ENCODE data around the gene DYNLL1.

Gene DYNLL1

DNA sequence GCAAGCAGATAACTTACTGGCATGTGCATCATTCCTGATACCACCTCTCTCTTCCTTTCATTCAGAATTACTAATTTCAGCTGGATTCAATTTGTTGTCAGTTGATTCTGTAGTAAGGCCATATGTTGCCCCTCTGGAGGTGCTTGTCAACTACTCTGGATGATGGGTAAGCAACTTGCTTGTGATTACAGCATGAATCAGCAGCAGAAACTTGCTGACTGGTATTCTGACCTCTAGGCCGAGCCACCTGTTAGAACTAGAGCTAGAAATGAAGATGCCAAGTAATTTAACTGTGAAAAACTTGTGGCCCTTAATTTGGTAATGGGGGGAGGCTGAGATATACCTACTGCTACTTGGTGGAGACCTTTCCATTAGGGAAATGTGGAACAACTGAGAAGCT, 43.4 kb downstream of the DYNLL1 start:
- H3K9me3 ChIP-seq (ENCODE audit: low read length): no peaks in the 10 kb centered on the region
- no peaks in the 10 kb centered on the region for H3K27me3 ChIP-seq (ENCODE audit: control insufficient read depth in 1 of 2, insufficient read depth in 2 of 2, low read length in 2 of 2)
- H3K27ac ChIP-seq (ENCODE audit: low read depth, low read length): peak overlapping the region; percentile 73
- H3K4me3 ChIP-seq (ENCODE audit: low read depth in 1 of 2, low read length in 2 of 2): no peak overlapping the region
- H3K36me3 ChIP-seq (ENCODE audit: insufficient read depth, low read length): peaks cover 3% of the 10 kb centered on the region
- peaks cover 56% of the 10 kb centered on the region for H3K4me1 ChIP-seq (ENCODE audit: insufficient read depth, low read length)
- no peak overlapping the region for H3K9ac ChIP-seq (ENCODE audit: low read length)

DNA sequence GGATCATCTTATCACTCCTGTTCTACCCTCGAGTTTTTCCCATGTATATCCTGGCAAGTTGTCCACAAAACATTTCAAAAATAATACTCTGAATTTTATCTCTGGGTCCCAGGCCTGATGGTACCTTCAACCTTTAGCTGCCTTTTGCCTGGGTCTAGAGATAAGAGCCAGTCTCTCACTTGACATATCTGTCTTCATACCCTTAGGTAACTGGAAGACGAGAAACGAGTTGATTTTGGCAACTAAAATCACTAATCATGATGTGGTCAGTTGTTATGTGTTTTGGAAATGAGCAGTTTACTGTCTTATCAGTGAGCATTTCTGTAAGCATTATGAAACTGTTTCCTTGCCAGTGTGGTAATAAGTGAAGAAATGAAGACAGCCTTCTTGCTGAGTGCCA, 44.5 kb downstream of the DYNLL1 start:
- Histone ChIP-seq H3K27me3 (ENCODE audit: control insufficient read depth in 1 of 2, insufficient read depth in 2 of 2, low read length in 2 of 2) (no peaks in the 10 kb centered on the region), H3K4me3 (ENCODE audit: low read depth in 1 of 2, low read length in 2 of 2) (no peak overlapping the region), H3K9ac (ENCODE audit: low read length) (no peak overlapping the region), H3K4me1 (ENCODE audit: insufficient read depth, low read length) (peaks cover 56% of the 10 kb centered on the region), H3K27ac (ENCODE audit: low read depth, low read length) (no peak overlapping the region), H3K9me3 (ENCODE audit: low read length) (no peaks in the 10 kb centered on the region), H3K36me3 (ENCODE audit: insufficient read depth, low read length) (peaks cover 3% of the 10 kb centered on the region)

GRCh38 chr12:120542166-120542565, 46.3 kb downstream of the DYNLL1 start:
- Histone ChIP-seq H3K9ac (ENCODE audit: low read length) (no peak overlapping the region), H3K9me3 (ENCODE audit: low read length) (no peaks in the 10 kb centered on the region), H3K36me3 (ENCODE audit: insufficient read depth, low read length) (peaks cover 15% of the 10 kb centered on the region), H3K4me1 (ENCODE audit: insufficient read depth, low read length) (peaks cover 39% of the 10 kb centered on the region), H3K27ac (ENCODE audit: low read depth, low read length) (no peak overlapping the region), H3K27me3 (ENCODE audit: control insufficient read depth in 1 of 2, insufficient read depth in 2 of 2, low read length in 2 of 2) (no peaks in the 10 kb centered on the region), H3K4me3 (ENCODE audit: low read depth in 1 of 2, low read length in 2 of 2) (no peak overlapping the region)

DNA sequence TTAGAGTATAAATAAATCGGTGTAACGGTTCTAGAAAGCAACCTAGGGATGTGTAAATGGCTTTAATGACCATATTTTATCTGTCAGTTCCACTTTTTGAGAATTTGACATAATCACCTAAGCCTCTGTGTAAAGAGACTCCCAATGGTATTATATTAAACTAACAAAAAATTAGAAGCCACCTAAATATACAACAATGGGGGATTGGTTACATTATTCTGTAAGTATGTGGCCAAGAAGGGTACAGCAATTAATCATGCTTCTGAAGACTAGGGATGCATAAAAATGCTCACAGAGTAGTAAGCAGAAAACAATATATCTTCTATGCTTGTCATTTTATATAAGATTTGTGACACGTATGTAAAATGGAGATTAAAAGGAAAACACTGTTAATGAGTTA, 48.8 kb downstream of the DYNLL1 start:
- Histone ChIP-seq H3K4me1 (ENCODE audit: insufficient read depth, low read length) (peaks cover 17% of the 10 kb centered on the region), H3K36me3 (ENCODE audit: insufficient read depth, low read length) (peaks cover 37% of the 10 kb centered on the region), H3K27ac (ENCODE audit: low read depth, low read length) (no peak overlapping the region)

DNA sequence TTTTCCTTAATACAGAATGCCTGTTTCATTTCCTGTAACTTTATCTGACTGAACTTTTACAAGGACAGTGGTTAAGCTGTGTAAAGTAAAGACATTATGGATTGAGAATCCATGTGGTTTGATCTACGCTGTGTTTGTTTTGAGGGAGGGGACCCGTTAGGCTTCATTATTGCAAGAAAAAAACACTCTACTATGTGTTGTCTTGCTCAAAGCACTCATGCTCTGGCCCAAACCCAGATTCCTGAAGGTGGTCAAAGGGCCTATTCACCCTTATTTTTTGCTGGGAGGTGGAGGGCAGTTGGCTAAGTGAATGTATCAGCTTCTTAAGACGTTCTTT, 50.1 kb downstream of the DYNLL1 start:
- peaks cover 41% of the 10 kb centered on the region for H3K36me3 ChIP-seq (ENCODE audit: insufficient read depth, low read length)
- H3K27me3 ChIP-seq (ENCODE audit: control insufficient read depth in 1 of 2, insufficient read depth in 2 of 2, low read length in 2 of 2): no peaks in the 10 kb centered on the region
- no peaks in the 10 kb centered on the region for H3K9me3 ChIP-seq (ENCODE audit: low read length)
- H3K4me1 ChIP-seq (ENCODE audit: insufficient read depth, low read length): peaks cover 10% of the 10 kb centered on the region
- no peak overlapping the region for H3K27ac ChIP-seq (ENCODE audit: low read depth, low read length)
- H3K4me3 ChIP-seq (ENCODE audit: low read depth in 1 of 2, low read length in 2 of 2): no peak overlapping the region
- no peak overlapping the region for H3K9ac ChIP-seq (ENCODE audit: low read length)

More for the DNA sequence above, 48.8 kb downstream of the DYNLL1 start:
- Histone ChIP-seq H3K9me3 (ENCODE audit: low read length) (no peaks in the 10 kb centered on the region), H3K9ac (ENCODE audit: low read length) (no peak overlapping the region), H3K27me3 (ENCODE audit: control insufficient read depth in 1 of 2, insufficient read depth in 2 of 2, low read length in 2 of 2) (no peaks in the 10 kb centered on the region), H3K4me3 (ENCODE audit: low read depth in 1 of 2, low read length in 2 of 2) (no peak overlapping the region)
